Fibroblast of lung (primary cell): ENCODE results near the gene ACACB. TPM values are rescaled to one million over a fixed set of nuclear protein-coding genes. Genes with fewer than 3 reads are reported as not detected.

ENCODE experiments used
- DNase-seq, 2 donors: peaks; one replicate each; pipeline versions ENCODE4 v3.0.0 to v3.0.0-alpha.2; 2010; ENCODE audit warnings: low read depth in 2 of 2
- H2AFZ ChIP-seq: 2 replicates; pipeline ENCODE4 v1.5.1; 2012; ENCODE audit warnings: low read length, control low read depth, inconsistent platforms
- H3K27ac ChIP-seq: 2 replicates; pipeline ENCODE4 v1.5.1; 2011; ENCODE audit warnings: low read length, control low read depth; ENCODE audit not compliant: insufficient read depth
- H3K27me3 ChIP-seq: 2 replicates; pipeline ENCODE4 v1.5.1; 2011; ENCODE audit warnings: mild to moderate bottlenecking, low read length; ENCODE audit not compliant: control insufficient read depth, insufficient read depth
- H3K36me3 ChIP-seq: 2 replicates; pipeline ENCODE4 v1.5.1; 2011; ENCODE audit warnings: low read length; ENCODE audit not compliant: control insufficient read depth, insufficient read depth
- H3K4me1 ChIP-seq: 2 replicates; pipeline ENCODE4 v1.5.1; 2011; ENCODE audit warnings: low read length; ENCODE audit not compliant: control insufficient read depth, insufficient read depth; ENCODE audit errors: extremely low read depth
- H3K4me2 ChIP-seq: 2 replicates; pipeline ENCODE4 v1.5.1; 2011; ENCODE audit warnings: low read length, control low read depth; ENCODE audit not compliant: insufficient read depth; ENCODE audit errors: extremely low read depth
- H3K4me3 ChIP-seq, 4 experiments: fragments of 200-600 bp in 1 of 4; sonication (generic) in 1 of 4; replicated peaks in 1 of 4; 2 replicates each; pipeline ENCODE4 v1.5.1; 2011 to 2016; ENCODE audit warnings: low read length in 4 of 4, low read depth in 3 of 4, mild to moderate bottlenecking in 3 of 4, control low read depth in 2 of 4, inconsistent platforms in 1 of 4, mixed read lengths in 1 of 4; ENCODE audit not compliant: insufficient read depth in 1 of 4; ENCODE audit errors: control extremely low read depth in 1 of 4
- H3K79me2 ChIP-seq: 2 replicates; pipeline ENCODE4 v1.5.1; 2012; ENCODE audit warnings: mild to moderate bottlenecking, low read length, inconsistent platforms; ENCODE audit not compliant: control insufficient read depth, insufficient read depth
- H3K9ac ChIP-seq: 2 replicates; pipeline ENCODE4 v1.5.1; 2011; ENCODE audit warnings: mild to moderate bottlenecking, low read length, control low read depth; ENCODE audit not compliant: insufficient read depth
- H3K9me3 ChIP-seq: 2 replicates; pipeline ENCODE4 v1.5.1; 2012; ENCODE audit warnings: low read depth, low read length; ENCODE audit not compliant: control insufficient read depth, insufficient read depth
- H4K20me1 ChIP-seq: 2 replicates; pipeline ENCODE4 v1.5.1; 2011; ENCODE audit warnings: low read length; ENCODE audit not compliant: control insufficient read depth, insufficient read depth; ENCODE audit errors: extremely low read depth
- EZH2 ChIP-seq: IDR thresholded peaks from 2 replicates; pipeline ENCODE4 v1.5.1; 2012; ENCODE audit warnings: low read length, control low read depth, mild to moderate bottlenecking; ENCODE audit errors: missing control alignments
- polyA plus RNA-seq, 2 donors: library from polyadenylated mRNA; depleted of rRNA in 1 of 2; stranded (reverse) in 1 of 2; unstranded in 1 of 2; fragments of >200 nt; gene quantifications; 2 replicates each; pipeline ENCODE4 v1.2.1, GENCODE V29; 2011 to 2012; ENCODE audit warnings: missing spikeins in 1 of 2
- total RNA-seq: library from RNA; depleted of rRNA; stranded (reverse); fragments of >200 nt; gene quantifications from 2 replicates; pipeline ENCODE4 v1.2.1, GENCODE V29; 2014
- TF ChIP-seq, protein P1 (sequence below), 2 donors: IDR thresholded peaks in 1 of 2; conservative IDR thresholded peaks in 1 of 2; 1 replicate in 1 of 2; 2 replicates in 1 of 2; pipeline ENCODE4 v1.5.1; 2011 to 2012; ENCODE audit warnings: low read length in 2 of 2, control low read depth in 1 of 2, inconsistent platforms in 1 of 2, low read depth in 1 of 2, mild to moderate bottlenecking in 1 of 2

The ACACB gene
- total and polyA plus RNA-seq, 2 donors (not counting 1 experiment from before 2014, with no cell fraction given): 1.5 to 9.1 TPM

DNA sequence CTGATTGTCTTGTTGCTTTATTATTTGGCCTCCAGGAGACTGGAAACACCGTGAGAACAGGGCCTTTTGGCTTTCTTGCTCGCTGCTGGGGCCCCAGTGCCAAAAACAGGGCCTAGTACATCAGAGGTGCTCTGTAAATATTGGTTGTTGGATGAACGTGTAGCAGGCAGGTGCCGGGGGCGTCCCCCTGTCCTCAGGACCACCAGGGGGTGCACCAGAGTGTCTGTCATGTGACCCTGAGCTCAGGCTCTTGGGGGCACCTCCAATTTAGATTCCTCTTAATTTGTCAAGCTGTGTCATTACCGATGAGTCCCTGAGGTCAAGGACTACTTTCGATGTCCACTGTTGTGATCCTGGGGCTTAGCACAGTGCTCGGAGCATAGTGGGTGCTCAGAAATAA lies 87.1 kb downstream of the ACACB start:
- DNase-seq: no peak

DNA sequence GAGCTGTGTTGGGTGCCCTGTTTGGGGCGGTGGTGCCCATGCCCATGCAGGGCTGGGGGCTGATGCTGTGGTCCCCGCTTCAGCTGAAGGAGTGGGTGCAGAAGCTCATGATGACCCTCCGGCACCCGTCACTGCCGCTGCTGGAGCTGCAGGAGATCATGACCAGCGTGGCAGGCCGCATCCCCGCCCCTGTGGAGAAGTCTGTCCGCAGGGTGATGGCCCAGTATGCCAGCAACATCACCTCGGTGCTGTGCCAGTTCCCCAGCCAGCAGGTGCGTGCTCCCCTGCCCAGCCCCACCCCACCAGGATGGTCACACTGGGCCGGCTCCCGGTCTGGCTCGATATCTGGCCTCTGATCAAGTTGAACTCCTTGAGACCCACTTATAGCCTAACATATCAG lies 92.7 kb downstream of the ACACB start:
- no peak overlapping the region for H3K9ac ChIP-seq
- no peaks in the 10 kb centered on the region for H3K79me2 ChIP-seq
- TF ChIP-seq, protein P1, sequence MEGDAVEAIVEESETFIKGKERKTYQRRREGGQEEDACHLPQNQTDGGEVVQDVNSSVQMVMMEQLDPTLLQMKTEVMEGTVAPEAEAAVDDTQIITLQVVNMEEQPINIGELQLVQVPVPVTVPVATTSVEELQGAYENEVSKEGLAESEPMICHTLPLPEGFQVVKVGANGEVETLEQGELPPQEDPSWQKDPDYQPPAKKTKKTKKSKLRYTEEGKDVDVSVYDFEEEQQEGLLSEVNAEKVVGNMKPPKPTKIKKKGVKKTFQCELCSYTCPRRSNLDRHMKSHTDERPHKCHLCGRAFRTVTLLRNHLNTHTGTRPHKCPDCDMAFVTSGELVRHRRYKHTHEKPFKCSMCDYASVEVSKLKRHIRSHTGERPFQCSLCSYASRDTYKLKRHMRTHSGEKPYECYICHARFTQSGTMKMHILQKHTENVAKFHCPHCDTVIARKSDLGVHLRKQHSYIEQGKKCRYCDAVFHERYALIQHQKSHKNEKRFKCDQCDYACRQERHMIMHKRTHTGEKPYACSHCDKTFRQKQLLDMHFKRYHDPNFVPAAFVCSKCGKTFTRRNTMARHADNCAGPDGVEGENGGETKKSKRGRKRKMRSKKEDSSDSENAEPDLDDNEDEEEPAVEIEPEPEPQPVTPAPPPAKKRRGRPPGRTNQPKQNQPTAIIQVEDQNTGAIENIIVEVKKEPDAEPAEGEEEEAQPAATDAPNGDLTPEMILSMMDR (conservative IDR thresholded peaks at IDR 0.05 in 1 of 2, IDR thresholded peaks at IDR 0.05 in 1 of 2; ENCODE audit: low read depth in 1 of 2, low read length in 2 of 2): no peak
- TF ChIP-seq EZH2: no peak

More for the DNA sequence above, 87.1 kb downstream of the ACACB start:
- no peak for TF ChIP-seq EZH2
- TF ChIP-seq, protein P1 (conservative IDR thresholded peaks at IDR 0.05 in 1 of 2, IDR thresholded peaks at IDR 0.05 in 1 of 2; ENCODE audit: low read depth in 1 of 2, low read length in 2 of 2): no peak
- no peak overlapping the region for H3K9ac ChIP-seq
- no peaks in the 10 kb centered on the region for H3K27me3 ChIP-seq
- H3K4me3 ChIP-seq: no peak overlapping the region
- H3K9me3 ChIP-seq: no peaks in the 10 kb centered on the region
- H3K27ac ChIP-seq: no peak overlapping the region
- H4K20me1 ChIP-seq: no peaks in the 10 kb centered on the region
- no peak overlapping the region for H3K4me2 ChIP-seq
- H3K36me3 ChIP-seq: no peaks in the 10 kb centered on the region
- no peaks in the 10 kb centered on the region for H3K79me2 ChIP-seq
- H2AFZ ChIP-seq: no peak overlapping the region
- H3K4me1 ChIP-seq: no peaks in the 10 kb centered on the region

GRCh38 chr12:109212460-109213115 lies 96.2 kb downstream of the ACACB start:
- Histone ChIP-seq H3K9ac (no peak overlapping the region), H3K27ac (no peak overlapping the region), H3K27me3 (no peaks in the 10 kb centered on the region), H2AFZ (no peak overlapping the region), H3K9me3 (no peaks in the 10 kb centered on the region), H3K4me2 (no peak overlapping the region), H3K36me3 (no peaks in the 10 kb centered on the region), H4K20me1 (no peaks in the 10 kb centered on the region), H3K4me3 (no peak overlapping the region), H3K4me1 (no peaks in the 10 kb centered on the region), H3K79me2 (no peaks in the 10 kb centered on the region)
- TF ChIP-seq EZH2: no peak
- TF ChIP-seq, protein P1 (conservative IDR thresholded peaks at IDR 0.05 in 1 of 2, IDR thresholded peaks at IDR 0.05 in 1 of 2; ENCODE audit: low read depth in 1 of 2, low read length in 2 of 2): no peak
- no peak for DNase-seq

More for the DNA sequence above, 92.7 kb downstream of the ACACB start:
- H3K36me3 ChIP-seq: no peaks in the 10 kb centered on the region
- no peak overlapping the region for H3K4me2 ChIP-seq
- no peaks in the 10 kb centered on the region for H3K9me3 ChIP-seq
- H3K27ac ChIP-seq: no peak overlapping the region
- no peaks in the 10 kb centered on the region for H3K27me3 ChIP-seq
- H4K20me1 ChIP-seq: no peaks in the 10 kb centered on the region
- H3K4me1 ChIP-seq: no peaks in the 10 kb centered on the region
- no peak overlapping the region for H2AFZ ChIP-seq
- no peak overlapping the region for H3K4me3 ChIP-seq
- DNase-seq: no peak
